Measurements from ENCODE around the gene MORN2.

The MORN2 gene

GRCh38 chr2:38889045-38889444 is 13.3 kb downstream of the MORN2 start:
- in situ Hi-C loops (cut with HindIII; ENCODE audit: low sequenced_read_pairs): no loop called here

- in situ Hi-C loops (cut with HindIII; ENCODE audit: low sequenced_read_pairs): no loop called here
These were observed 13.8 kb downstream of the MORN2 start, which contains the start of gene ARHGEF33 for GRCh38 chr2:38889575-38889974. Gene ARHGEF33, plus strand, starts transcription at chr2:38889875. Its CDS starts 29,573 bp downstream, at chr2:38919448.

- in situ Hi-C loops (cut with HindIII; ENCODE audit: low sequenced_read_pairs): loop anchor here (5.0 kb wide), 1 partner anchor 54 kb away; no protein-coding TSS in a partner anchor
These were observed 17.0 kb downstream of the MORN2 start for GRCh38 chr2:38892819-38893218.

- in situ Hi-C loops (cut with HindIII; ENCODE audit: low sequenced_read_pairs): no loop called here
These were observed 22.5 kb downstream of the MORN2 start for GRCh38 chr2:38898256-38898655.

- in situ Hi-C loops (cut with HindIII; ENCODE audit: low sequenced_read_pairs): no loop called here
These were observed 24.9 kb downstream of the MORN2 start for GRCh38 chr2:38900726-38901125.

- in situ Hi-C loops (cut with HindIII; ENCODE audit: low sequenced_read_pairs): no loop called here
These were observed 29.5 kb downstream of the MORN2 start for GRCh38 chr2:38905251-38905650.

GRCh38 chr2:38907242-38907641 is 31.5 kb downstream of the MORN2 start:
- in situ Hi-C loops (cut with HindIII; ENCODE audit: low sequenced_read_pairs): no loop called here

GRCh38 chr2:38907743-38908562 is 32.2 kb downstream of the MORN2 start:
- in situ Hi-C loops (cut with HindIII; ENCODE audit: low sequenced_read_pairs): no loop called here

GRCh38 chr2:38909872-38910271 is 34.1 kb downstream of the MORN2 start:
- in situ Hi-C loops (cut with HindIII; ENCODE audit: low sequenced_read_pairs): no loop called here

- in situ Hi-C loops (cut with HindIII; ENCODE audit: low sequenced_read_pairs): no loop called here
These were observed 35.4 kb downstream of the MORN2 start for GRCh38 chr2:38911191-38911590.

GRCh38 chr2:38912619-38913018 is 36.8 kb downstream of the MORN2 start:
- in situ Hi-C loops (cut with HindIII; ENCODE audit: low sequenced_read_pairs): no loop called here

GRCh38 chr2:38922389-38922788 is 46.6 kb downstream of the MORN2 start:
- in situ Hi-C loops (cut with HindIII; ENCODE audit: low sequenced_read_pairs): no loop called here

- in situ Hi-C loops (cut with HindIII; ENCODE audit: low sequenced_read_pairs): no loop called here
These were observed 47.1 kb downstream of the MORN2 start for GRCh38 chr2:38922902-38923301.

GRCh38 chr2:38925982-38926381 is 50.2 kb downstream of the MORN2 start:
- in situ Hi-C loops (cut with HindIII; ENCODE audit: low sequenced_read_pairs): loop anchor here (25.0 kb wide), 1 partner anchor 286 kb away; no protein-coding TSS in a partner anchor

- in situ Hi-C loops (cut with HindIII; ENCODE audit: low sequenced_read_pairs): loop anchor here (25.0 kb wide), 1 partner anchor 282 kb away; no protein-coding TSS in a partner anchor
These were observed 54.8 kb downstream of the MORN2 start for GRCh38 chr2:38930600-38930999.

Measured in endothelial cell of hepatic sinusoid (primary cell).